BE2C (cell line): ENCODE data around the gene SMG6.

ENCODE experiments used
- DNase-seq: peaks from one replicate; pipeline ENCODE4 v3.0.0-alpha.2; 2020
- H3K27me3 ChIP-seq: fragments of 250-450 bp; sonication (Bioruptor Pico); 2 replicates; pipeline ENCODE4 v1.5.1; 2020; ENCODE audit warnings: mild to moderate bottlenecking
- H3K36me3 ChIP-seq: fragments of 250-450 bp; sonication (Bioruptor Pico); 2 replicates; pipeline ENCODE4 v1.5.1; 2020; ENCODE audit warnings: mild to moderate bottlenecking
- H3K4me1 ChIP-seq: fragments of 250-450 bp; sonication (Bioruptor Pico); 2 replicates; pipeline ENCODE4 v1.5.1; 2020
- H3K4me3 ChIP-seq: 2 replicates; pipeline ENCODE4 v1.5.1; 2011; ENCODE audit warnings: low read depth, low read length
- H3K9me3 ChIP-seq: fragments of 250-450 bp; sonication (Bioruptor Pico); 2 replicates; pipeline ENCODE4 v1.5.1; 2020
- CTCF ChIP-seq: IDR thresholded peaks from 2 replicates; pipeline ENCODE4 v1.5.1; 2012; ENCODE audit warnings: mild to moderate bottlenecking, low read depth, low read length

SMG6 gene

GRCh38 chr17:2048805-2049204 lies 254.8 kb downstream of the SMG6 start:
- H3K4me3 ChIP-seq: peak overlapping the region; percentile 64

GRCh38 chr17:2047590-2047989 lies 256.0 kb downstream of the SMG6 start:
- no peak overlapping the region for H3K4me3 ChIP-seq
- no peaks in the 10 kb centered on the region for H3K36me3 ChIP-seq
- no peak for DNase-seq
- TF ChIP-seq CTCF: no peak
- no peaks in the 10 kb centered on the region for H3K4me1 ChIP-seq
- peaks cover 17% of the 10 kb centered on the region for H3K27me3 ChIP-seq
- H3K9me3 ChIP-seq: no peaks in the 10 kb centered on the region

More at GRCh38 chr17:2048805-2049204, 254.8 kb downstream of the SMG6 start:
- DNase-seq: no peak
- H3K4me1 ChIP-seq: no peaks in the 10 kb centered on the region
- H3K27me3 ChIP-seq: peaks cover 24% of the 10 kb centered on the region
- H3K36me3 ChIP-seq: no peaks in the 10 kb centered on the region
- H3K9me3 ChIP-seq: no peaks in the 10 kb centered on the region
- TF ChIP-seq CTCF: no peak

- TF ChIP-seq CTCF: no peak
- H3K9me3 ChIP-seq: no peaks in the 10 kb centered on the region
- no peaks in the 10 kb centered on the region for H3K27me3 ChIP-seq
- H3K36me3 ChIP-seq: no peaks in the 10 kb centered on the region
- H3K4me1 ChIP-seq: no peaks in the 10 kb centered on the region
- no peak overlapping the region for H3K4me3 ChIP-seq
- no peak for DNase-seq
These were observed 259.2 kb downstream of the SMG6 start for GRCh38 chr17:2044263-2044894.

GRCh38 chr17:2043785-2044184 lies 259.8 kb downstream of the SMG6 start:
- DNase-seq: no peak
- Histone ChIP-seq H3K36me3 (no peaks in the 10 kb centered on the region), H3K9me3 (no peaks in the 10 kb centered on the region), H3K27me3 (no peaks in the 10 kb centered on the region), H3K4me1 (no peaks in the 10 kb centered on the region), H3K4me3 (no peak overlapping the region)
- no peak for TF ChIP-seq CTCF

- peak overlapping the region; percentile 75 for H3K4me3 ChIP-seq
- no peaks in the 10 kb centered on the region for H3K9me3 ChIP-seq
- TF ChIP-seq CTCF: no peak
- no peaks in the 10 kb centered on the region for H3K27me3 ChIP-seq
- H3K4me1 ChIP-seq: no peaks in the 10 kb centered on the region
- DNase-seq: no peak
- H3K36me3 ChIP-seq: no peaks in the 10 kb centered on the region
These were observed 260.7 kb downstream of the SMG6 start for GRCh38 chr17:2042933-2043332.

- no peaks in the 10 kb centered on the region for H3K27me3 ChIP-seq
- H3K4me3 ChIP-seq: peak overlapping the region; percentile 75
- no peaks in the 10 kb centered on the region for H3K36me3 ChIP-seq
- TF ChIP-seq CTCF: peak; percentile 30
- H3K4me1 ChIP-seq: no peaks in the 10 kb centered on the region
- H3K9me3 ChIP-seq: no peaks in the 10 kb centered on the region
- DNase-seq: peak; percentile 39
These were observed 261.2 kb downstream of the SMG6 start for GRCh38 chr17:2042390-2042847.
